ENCODE data around the gene WWOX. TPM values are rescaled to one million over a fixed set of nuclear protein-coding genes. Genes with fewer than 3 reads are reported as not detected.

Gene WWOX
- total RNA-seq, 1 experiment from 2014 or later: 5.3 TPM

DNA sequence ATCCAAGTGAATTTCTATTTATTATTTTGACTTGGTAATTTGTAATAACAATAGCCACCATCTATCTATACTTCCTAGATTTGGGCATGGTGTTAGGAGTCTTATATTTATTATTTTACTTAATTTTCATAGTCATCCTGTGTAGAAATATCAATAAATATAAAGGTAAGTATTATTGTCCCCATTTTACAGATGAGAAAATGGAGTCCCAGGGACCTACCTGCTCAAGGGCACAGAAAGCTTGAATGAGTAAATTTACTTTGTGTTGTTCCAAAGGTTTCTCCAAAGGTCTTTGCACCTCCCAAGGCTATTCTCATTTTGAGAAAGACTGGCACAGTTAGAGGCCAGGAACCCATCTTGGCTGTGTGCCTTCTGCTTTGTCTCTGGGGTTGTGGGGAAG, 738.3 kb downstream of the WWOX start:
- in situ Hi-C loops (cut with HindIII; ENCODE audit: low pct_unique_long_range_greater_than_20kb, low sequenced_read_pairs): no loop called here
- DNase-seq (ENCODE audit: low read depth, low spot score): no peak

DNA sequence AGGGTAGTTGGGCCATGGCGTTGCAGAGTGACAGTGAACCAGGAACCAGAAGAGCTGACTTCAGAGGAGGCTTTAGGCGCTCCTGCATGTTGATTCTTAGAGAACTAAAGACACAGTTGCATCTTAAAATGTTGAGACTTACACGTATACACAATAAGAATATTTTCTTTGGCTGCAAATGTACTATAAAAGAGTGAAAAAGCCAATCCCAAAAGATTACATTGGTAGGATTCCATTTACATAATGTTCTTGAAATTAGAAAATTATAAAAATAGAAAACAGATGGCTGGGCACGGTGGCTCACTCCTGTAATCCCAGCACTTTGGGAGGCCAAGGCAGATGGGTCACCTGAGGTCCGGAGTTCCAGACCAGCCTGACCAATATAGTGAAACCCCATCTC, 738.8 kb downstream of the WWOX start:
- in situ Hi-C loops (cut with HindIII; ENCODE audit: low pct_unique_long_range_greater_than_20kb, low sequenced_read_pairs): no loop called here
- DNase-seq (ENCODE audit: low read depth, low spot score): no peak

- no peak for DNase-seq (ENCODE audit: low read depth, low spot score)
- in situ Hi-C loops (cut with HindIII; ENCODE audit: low pct_unique_long_range_greater_than_20kb, low sequenced_read_pairs): no loop called here
Observed at GRCh38 chr16:78842950-78843349, 743.5 kb downstream of the WWOX start.

- no peak for DNase-seq (ENCODE audit: low read depth, low spot score)
- in situ Hi-C loops (cut with HindIII; ENCODE audit: low pct_unique_long_range_greater_than_20kb, low sequenced_read_pairs): no loop called here
Observed at GRCh38 chr16:78843978-78844377, 744.5 kb downstream of the WWOX start.

DNA sequence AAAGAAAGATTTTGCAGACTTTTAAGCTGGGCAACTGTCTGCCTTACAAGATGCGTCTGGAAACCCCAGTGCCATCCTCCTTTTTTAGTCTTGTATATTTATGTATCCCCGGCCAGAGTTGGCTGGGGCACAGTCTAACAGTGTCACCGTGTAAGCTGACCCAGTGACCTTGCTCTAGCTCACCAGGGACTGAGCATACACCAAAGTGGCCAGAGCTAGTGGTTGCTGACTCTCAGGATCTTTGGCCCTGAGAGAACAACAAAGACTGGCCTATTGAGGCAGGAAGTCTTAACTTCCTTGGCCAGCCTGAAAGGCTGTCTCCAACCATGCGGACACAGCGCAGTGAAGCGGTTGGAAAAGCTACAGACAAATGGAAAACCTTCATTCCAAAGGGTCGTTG, 745.2 kb downstream of the WWOX start:
- in situ Hi-C loops (cut with HindIII; ENCODE audit: low pct_unique_long_range_greater_than_20kb, low sequenced_read_pairs): no loop called here

GRCh38 chr16:78851266-78851665, 751.8 kb downstream of the WWOX start:
- DNase-seq (ENCODE audit: low read depth, low spot score): no peak
- in situ Hi-C loops (cut with HindIII; ENCODE audit: low pct_unique_long_range_greater_than_20kb, low sequenced_read_pairs): no loop called here

More for the DNA sequence above, 745.2 kb downstream of the WWOX start:
- DNase-seq (ENCODE audit: low read depth, low spot score): no peak

GRCh38 chr16:78852081-78852635, 752.7 kb downstream of the WWOX start:
- in situ Hi-C loops (cut with HindIII; ENCODE audit: low pct_unique_long_range_greater_than_20kb, low sequenced_read_pairs): no loop called here
- no peak for DNase-seq (ENCODE audit: low read depth, low spot score)

DNA sequence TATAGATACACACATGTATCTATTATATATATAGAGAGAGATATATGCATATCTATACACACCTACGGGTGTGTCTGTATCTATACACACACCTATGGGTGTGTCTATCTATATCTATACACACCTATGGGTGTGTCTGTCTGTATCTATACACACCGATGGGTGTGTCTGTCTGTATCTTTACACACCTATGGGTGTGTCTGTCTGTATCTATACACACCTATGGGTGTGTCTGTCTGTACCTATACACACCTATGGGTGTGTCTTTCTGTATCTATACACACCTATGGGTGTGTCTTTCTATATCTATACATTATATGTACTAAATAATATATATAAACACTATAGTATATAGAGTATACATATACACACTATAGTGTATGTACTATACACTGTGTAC, 762.6 kb downstream of the WWOX start:
- no peak for DNase-seq (ENCODE audit: low read depth, low spot score)
- in situ Hi-C loops (cut with HindIII; ENCODE audit: low pct_unique_long_range_greater_than_20kb, low sequenced_read_pairs): no loop called here

DNA sequence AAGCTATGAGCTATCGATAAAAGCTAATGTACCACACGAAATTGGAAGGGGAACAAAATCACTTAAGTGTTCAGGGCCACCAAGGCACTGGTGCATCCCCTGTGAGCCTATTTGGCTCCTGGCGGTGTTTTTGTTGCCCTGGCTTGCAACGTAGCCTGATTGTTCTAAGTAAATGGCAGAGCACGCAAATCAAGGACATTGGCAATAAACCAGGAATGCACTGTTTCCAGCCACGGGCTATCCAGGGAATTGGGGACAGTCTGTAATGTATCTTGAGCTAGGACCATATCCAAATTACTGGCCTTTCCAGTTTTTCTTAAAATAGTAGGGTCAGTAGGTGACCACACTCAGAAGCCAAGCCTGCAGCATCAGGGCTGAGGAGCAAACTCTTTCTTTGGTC, 767.1 kb downstream of the WWOX start:
- DNase-seq (ENCODE audit: low read depth, low spot score): no peak
- in situ Hi-C loops (cut with HindIII; ENCODE audit: low pct_unique_long_range_greater_than_20kb, low sequenced_read_pairs): no loop called here

GRCh38 chr16:78869492-78869891, 770.0 kb downstream of the WWOX start:
- DNase-seq (ENCODE audit: low read depth, low spot score): no peak

GRCh38 chr16:78871241-78871640, 771.8 kb downstream of the WWOX start:
- in situ Hi-C loops (cut with HindIII; ENCODE audit: low pct_unique_long_range_greater_than_20kb, low sequenced_read_pairs): no loop called here
- DNase-seq (ENCODE audit: low read depth, low spot score): no peak

More at GRCh38 chr16:78869492-78869891, 770.0 kb downstream of the WWOX start:
- in situ Hi-C loops (cut with HindIII; ENCODE audit: low pct_unique_long_range_greater_than_20kb, low sequenced_read_pairs): no loop called here

DNA sequence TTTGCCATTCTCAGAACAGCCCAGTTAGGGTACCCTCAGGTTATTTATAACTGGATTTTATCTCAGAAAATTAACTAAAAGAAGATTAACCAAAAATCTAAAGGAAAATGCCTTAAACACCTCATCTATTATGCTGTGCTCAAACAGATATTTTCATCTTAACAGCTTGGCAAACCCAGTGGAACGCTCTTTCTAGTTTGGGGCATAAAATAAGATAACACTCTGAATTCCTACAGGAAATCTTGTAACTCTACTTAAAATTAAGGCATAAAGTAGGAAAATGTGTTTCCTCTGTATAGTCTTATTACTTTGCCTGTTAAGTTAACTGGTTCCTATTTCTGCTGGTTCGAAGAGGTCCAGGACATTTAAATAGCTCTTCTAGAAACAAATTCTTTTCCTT, 777.2 kb downstream of the WWOX start:
- in situ Hi-C loops (cut with HindIII; ENCODE audit: low pct_unique_long_range_greater_than_20kb, low sequenced_read_pairs): no loop called here
- DNase-seq (ENCODE audit: low read depth, low spot score): no peak

DNA sequence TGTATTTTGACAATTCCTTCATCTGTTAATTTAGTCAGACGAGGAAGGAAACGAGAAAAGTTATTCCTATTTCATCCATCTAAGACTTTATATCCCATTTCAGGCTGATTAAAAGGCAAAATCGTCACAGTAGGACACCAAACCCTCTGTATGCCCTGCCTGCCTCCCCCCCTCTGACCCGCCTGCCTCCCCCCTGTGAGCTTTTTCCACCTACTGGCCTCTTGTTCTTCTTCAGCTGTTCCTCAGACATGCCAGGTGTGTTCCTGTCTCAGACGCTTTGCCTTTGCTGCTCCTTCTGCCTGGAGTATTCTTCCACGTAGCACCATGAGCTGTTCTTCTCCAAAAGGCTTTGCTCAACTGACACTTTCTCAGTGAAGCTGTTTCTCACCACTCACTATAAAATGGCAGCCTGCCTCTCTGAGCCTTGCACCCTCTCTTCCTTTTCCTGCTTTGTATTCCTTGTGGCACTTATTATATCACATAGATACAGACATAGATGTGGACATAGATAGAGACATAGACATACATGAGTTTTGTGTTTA, 777.7 kb downstream of the WWOX start:
- no peak for DNase-seq (ENCODE audit: low read depth, low spot score)
- in situ Hi-C loops (cut with HindIII; ENCODE audit: low pct_unique_long_range_greater_than_20kb, low sequenced_read_pairs): no loop called here

GRCh38 chr16:78878570-78878969, 779.1 kb downstream of the WWOX start:
- in situ Hi-C loops (cut with HindIII; ENCODE audit: low pct_unique_long_range_greater_than_20kb, low sequenced_read_pairs): no loop called here

GRCh38 chr16:78879011-78879410, 779.6 kb downstream of the WWOX start:
- in situ Hi-C loops (cut with HindIII; ENCODE audit: low pct_unique_long_range_greater_than_20kb, low sequenced_read_pairs): no loop called here
- no peak for DNase-seq (ENCODE audit: low read depth, low spot score)

More at GRCh38 chr16:78878570-78878969, 779.1 kb downstream of the WWOX start:
- no peak for DNase-seq (ENCODE audit: low read depth, low spot score)

DNA sequence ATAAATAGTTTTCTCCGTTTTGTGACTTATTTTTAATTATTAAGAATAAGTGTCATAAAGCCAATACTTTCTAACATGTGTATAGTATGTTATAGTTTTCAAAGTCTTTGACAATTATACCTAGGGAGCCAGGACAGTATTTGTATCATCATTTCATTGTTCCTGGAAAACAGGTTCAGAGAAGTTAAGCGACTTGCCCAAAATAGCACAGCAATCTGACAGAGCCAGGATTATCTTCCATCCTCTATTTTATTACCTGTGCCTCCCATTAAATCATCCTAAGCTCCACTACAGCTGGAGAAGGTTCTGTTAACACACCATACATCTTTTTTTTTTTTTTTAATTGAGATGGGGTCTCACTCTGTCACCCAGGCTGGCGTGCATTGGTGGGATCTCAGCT, 782.7 kb downstream of the WWOX start:
- DNase-seq (ENCODE audit: low read depth, low spot score): no peak
- in situ Hi-C loops (cut with HindIII; ENCODE audit: low pct_unique_long_range_greater_than_20kb, low sequenced_read_pairs): no loop called here

- DNase-seq (ENCODE audit: low read depth, low spot score): no peak
- in situ Hi-C loops (cut with HindIII; ENCODE audit: low pct_unique_long_range_greater_than_20kb, low sequenced_read_pairs): no loop called here
Observed at GRCh38 chr16:78882751-78883150, 783.3 kb downstream of the WWOX start.

GRCh38 chr16:78884204-78884603, 784.8 kb downstream of the WWOX start:
- in situ Hi-C loops (cut with HindIII; ENCODE audit: low pct_unique_long_range_greater_than_20kb, low sequenced_read_pairs): no loop called here

DNA sequence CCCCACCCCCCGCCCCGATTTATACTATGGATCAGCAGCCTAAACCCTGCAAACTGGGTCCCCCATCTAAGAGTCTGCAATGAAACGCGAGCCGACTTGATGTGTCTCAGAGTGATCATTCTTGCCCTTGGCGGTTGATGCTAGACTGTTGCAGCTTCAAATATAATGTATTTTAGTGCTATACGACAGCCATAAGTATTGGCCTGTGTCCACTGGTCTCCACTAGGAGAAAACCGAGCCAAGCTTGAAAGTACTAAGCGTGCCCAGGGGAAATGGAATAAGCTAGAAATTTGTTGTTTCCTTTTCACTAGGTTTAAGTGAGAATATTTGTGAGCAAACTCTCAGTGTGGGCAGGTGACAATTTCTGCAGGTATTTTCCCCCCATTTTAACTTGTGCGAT, 789.9 kb downstream of the WWOX start:
- in situ Hi-C loops (cut with HindIII; ENCODE audit: low pct_unique_long_range_greater_than_20kb, low sequenced_read_pairs): no loop called here
- DNase-seq (ENCODE audit: low read depth, low spot score): no peak

More at GRCh38 chr16:78884204-78884603, 784.8 kb downstream of the WWOX start:
- no peak for DNase-seq (ENCODE audit: low read depth, low spot score)
